Keratinocyte (primary cell): ENCODE measurements around the gene ZNF787. TPM values are rescaled to one million over a fixed set of nuclear protein-coding genes. Genes with fewer than 3 reads are reported as not detected.

Experiments used
- DNase-seq: peaks from one replicate; pipeline ENCODE4 v3.0.0-alpha.2; 2011; ENCODE audit warnings: low read depth, missing footprints, low spot score
- FAIRE-seq: peaks from 2 replicates; lab custom pipeline; 2011; peaks lifted over from hg19 to GRCh38; lab: Jason Lieb, UNC
- H2AFZ ChIP-seq: 2 replicates; pipeline ENCODE4 v1.6.0; 2012; ENCODE audit warnings: low read length, control low read depth, inconsistent platforms; ENCODE audit not compliant: control insufficient read depth
- H3K27ac ChIP-seq: 2 replicates; pipeline ENCODE4 v1.5.1; 2011; ENCODE audit warnings: low read length; ENCODE audit not compliant: control insufficient read depth, insufficient read depth
- H3K27me3 ChIP-seq: 3 replicates; pipeline ENCODE4 v1.6.0; 2011; ENCODE audit warnings: low read length; ENCODE audit not compliant: control insufficient read depth, insufficient read depth; ENCODE audit errors: extremely low read depth
- H3K36me3 ChIP-seq, 2 experiments: 2 replicates in 1 of 2; 3 replicates in 1 of 2; pipeline ENCODE4 v1.5.1; 2011; ENCODE audit warnings: low read length in 2 of 2, mild to moderate bottlenecking in 1 of 2; ENCODE audit not compliant: control insufficient read depth in 2 of 2, insufficient read depth in 2 of 2; ENCODE audit errors: extremely low read depth in 1 of 2
- H3K4me1 ChIP-seq: 3 replicates; pipeline ENCODE4 v1.5.1; 2011; ENCODE audit warnings: low read length; ENCODE audit not compliant: control insufficient read depth, insufficient read depth; ENCODE audit errors: extremely low read depth
- H3K4me2 ChIP-seq: 3 replicates; pipeline ENCODE4 v1.6.0; 2011; ENCODE audit warnings: low read depth, low read length; ENCODE audit not compliant: control insufficient read depth, insufficient read depth; ENCODE audit errors: extremely low read depth
- H3K4me3 ChIP-seq, 3 experiments: fragments of 200-600 bp in 1 of 3; sonication (generic) in 1 of 3; 2 replicates in 2 of 3; 3 replicates in 1 of 3; pipeline ENCODE4 v1.5.1; 2011 to 2016; ENCODE audit warnings: low read length in 3 of 3, mild to moderate bottlenecking in 3 of 3, control low read depth in 2 of 3, inconsistent platforms in 1 of 3, low read depth in 1 of 3, mixed read lengths in 1 of 3, mixed run types in 1 of 3, moderate library complexity in 1 of 3; ENCODE audit not compliant: control insufficient read depth in 2 of 3, insufficient read depth in 2 of 3; ENCODE audit errors: extremely low read depth in 1 of 3
- H3K79me2 ChIP-seq: 2 replicates; pipeline ENCODE4 v1.6.0; 2012; ENCODE audit warnings: low read length; ENCODE audit not compliant: control insufficient read depth, insufficient read depth
- H3K9ac ChIP-seq: 3 replicates; pipeline ENCODE4 v1.6.0; 2011; ENCODE audit warnings: low read length; ENCODE audit not compliant: control insufficient read depth, insufficient read depth; ENCODE audit errors: extremely low read depth
- H3K9me1 ChIP-seq: 3 replicates; pipeline ENCODE4 v1.6.0; 2011; ENCODE audit warnings: low read length; ENCODE audit not compliant: control insufficient read depth, insufficient read depth; ENCODE audit errors: extremely low read depth
- H3K9me3 ChIP-seq: 2 replicates; pipeline ENCODE4 v1.5.1; 2012; ENCODE audit warnings: low read depth, low read length; ENCODE audit not compliant: control insufficient read depth
- H4K20me1 ChIP-seq: 3 replicates; pipeline ENCODE4 v1.6.0; 2011; ENCODE audit warnings: low read length; ENCODE audit not compliant: control insufficient read depth, insufficient read depth; ENCODE audit errors: extremely low read depth
- CTCF ChIP-seq, 3 experiments: IDR thresholded peaks in 1 of 3; conservative IDR thresholded peaks in 1 of 3; optimal IDR thresholded peaks in 1 of 3; 2 replicates in 2 of 3; 3 replicates in 1 of 3; pipeline versions ENCODE3 to v1.5.1; 2011; ENCODE audit warnings: low read length in 3 of 3, mild to moderate bottlenecking in 3 of 3, moderate library complexity in 2 of 3, control low read depth in 1 of 3, inconsistent platforms in 1 of 3; ENCODE audit not compliant: insufficient read depth in 2 of 3; ENCODE audit errors: extremely low read depth in 1 of 3
- EZH2 ChIP-seq: IDR thresholded peaks from one replicate; pipeline ENCODE4 v1.6.1; 2012; ENCODE audit warnings: inconsistent platforms, mild to moderate bottlenecking, low read length, moderate library complexity
- dilution Hi-C: fragments of 300-500 bp; cut with MboI; formaldehyde crosslinking; loops from one replicate; pipeline ENCODE4 v1.7.0; 2020; ENCODE audit warnings: low sequenced_read_pairs; ENCODE audit not compliant: extremely low pct_ligation_motif_present
- polyA plus RNA-seq, 5 experiments: library from polyadenylated mRNA; depleted of rRNA in 3 of 5; stranded (reverse) in 3 of 5; stranded (forward) in 1 of 5; unstranded in 1 of 5; fragments of >200 nt; gene quantifications; 1 replicate in 1 of 5; 2 replicates in 3 of 5; 3 replicates in 1 of 5; pipeline versions ENCODE4 v1.2.1 to v1.2.3, GENCODE V29; 2011 to 2012; ENCODE audit warnings: missing spikeins in 2 of 5, low read depth in 1 of 5, low replicate concordance in 1 of 5

Gene ZNF787
- polyA plus RNA-seq, 1 donor (not counting 4 experiments of a cell fraction or from before 2014, with no cell fraction given) = 5.6 TPM

DNA sequence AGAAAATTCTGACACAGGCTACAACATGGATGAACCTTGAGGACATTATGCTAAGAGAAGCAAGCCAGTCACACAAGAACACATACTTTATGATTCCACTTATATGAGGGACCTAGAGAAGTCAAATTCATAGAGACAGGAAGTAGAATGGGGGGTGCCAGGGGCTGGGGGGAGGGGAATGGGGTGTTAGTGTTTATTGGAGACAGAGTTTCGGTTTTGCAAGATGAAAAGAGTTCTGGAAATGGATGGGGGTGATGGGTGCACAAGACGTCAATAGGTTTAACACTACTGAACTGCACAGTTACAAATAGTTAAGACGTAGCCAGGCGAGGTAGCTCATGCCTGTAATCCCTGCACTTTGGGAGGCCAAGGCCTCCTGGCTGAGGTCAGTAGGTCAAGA is 3.5 kb upstream of the ZNF787 start:
- Histone ChIP-seq H3K27me3 (no peaks in the 10 kb centered on the region), H3K9me3 (no peaks in the 10 kb centered on the region), H3K9ac (no peak overlapping the region), H3K4me1 (peaks cover 8% of the 10 kb centered on the region), H3K4me3 (no peak overlapping the region), H2AFZ (no peak overlapping the region), H3K4me2 (no peak overlapping the region), H3K9me1 (no peaks in the 10 kb centered on the region), H3K79me2 (peaks cover 9% of the 10 kb centered on the region), H3K27ac (no peak overlapping the region), H4K20me1 (no peaks in the 10 kb centered on the region), H3K36me3 (peaks cover 0 to under 1% of the 10 kb centered on the region in 2 experiments)
- dilution Hi-C loops = no loop called here
- TF ChIP-seq CTCF (optimal IDR thresholded peaks at IDR 0.05 in 1 of 3, IDR thresholded peaks at IDR 0.05 in 1 of 3, conservative IDR thresholded peaks at IDR 0.05 in 1 of 3; ENCODE audit: extremely low read depth in 1 of 3, insufficient read depth in 2 of 3, low read length in 3 of 3) (no peak), EZH2 (no peak)
- DNase-seq (no peak), FAIRE-seq (no peak)

- FAIRE-seq (no peak), DNase-seq (no peak)
- Histone ChIP-seq H3K4me1 (peaks cover 16% of the 10 kb centered on the region), H3K9me1 (no peaks in the 10 kb centered on the region), H3K9ac (no peak overlapping the region), H3K4me3 (no peak overlapping the region), H2AFZ (no peak overlapping the region), H4K20me1 (peaks cover 2% of the 10 kb centered on the region), H3K27ac (no peak overlapping the region), H3K27me3 (no peaks in the 10 kb centered on the region), H3K9me3 (no peaks in the 10 kb centered on the region), H3K36me3 (peaks cover 0 to 7% of the 10 kb centered on the region in 2 experiments), H3K4me2 (no peak overlapping the region), H3K79me2 (peaks cover 21% of the 10 kb centered on the region)
- no peak for TF ChIP-seq CTCF (optimal IDR thresholded peaks at IDR 0.05 in 1 of 3, IDR thresholded peaks at IDR 0.05 in 1 of 3, conservative IDR thresholded peaks at IDR 0.05 in 1 of 3; ENCODE audit: extremely low read depth in 1 of 3, insufficient read depth in 2 of 3, low read length in 3 of 3)
- TF ChIP-seq EZH2 = no peak
- dilution Hi-C loops = no loop called here
These were observed 2.3 kb upstream of the ZNF787 start for GRCh38 chr19:56123266-56123891.
